ENCODE measurements around the gene LAMC3. TPM values are rescaled to one million over a fixed set of nuclear protein-coding genes. Genes with fewer than 3 reads are reported as not detected.

Gene LAMC3
- total RNA-seq, 6 donors from 2014 or later, result 6.7 to 56.0 (median 19.5) TPM

DNA sequence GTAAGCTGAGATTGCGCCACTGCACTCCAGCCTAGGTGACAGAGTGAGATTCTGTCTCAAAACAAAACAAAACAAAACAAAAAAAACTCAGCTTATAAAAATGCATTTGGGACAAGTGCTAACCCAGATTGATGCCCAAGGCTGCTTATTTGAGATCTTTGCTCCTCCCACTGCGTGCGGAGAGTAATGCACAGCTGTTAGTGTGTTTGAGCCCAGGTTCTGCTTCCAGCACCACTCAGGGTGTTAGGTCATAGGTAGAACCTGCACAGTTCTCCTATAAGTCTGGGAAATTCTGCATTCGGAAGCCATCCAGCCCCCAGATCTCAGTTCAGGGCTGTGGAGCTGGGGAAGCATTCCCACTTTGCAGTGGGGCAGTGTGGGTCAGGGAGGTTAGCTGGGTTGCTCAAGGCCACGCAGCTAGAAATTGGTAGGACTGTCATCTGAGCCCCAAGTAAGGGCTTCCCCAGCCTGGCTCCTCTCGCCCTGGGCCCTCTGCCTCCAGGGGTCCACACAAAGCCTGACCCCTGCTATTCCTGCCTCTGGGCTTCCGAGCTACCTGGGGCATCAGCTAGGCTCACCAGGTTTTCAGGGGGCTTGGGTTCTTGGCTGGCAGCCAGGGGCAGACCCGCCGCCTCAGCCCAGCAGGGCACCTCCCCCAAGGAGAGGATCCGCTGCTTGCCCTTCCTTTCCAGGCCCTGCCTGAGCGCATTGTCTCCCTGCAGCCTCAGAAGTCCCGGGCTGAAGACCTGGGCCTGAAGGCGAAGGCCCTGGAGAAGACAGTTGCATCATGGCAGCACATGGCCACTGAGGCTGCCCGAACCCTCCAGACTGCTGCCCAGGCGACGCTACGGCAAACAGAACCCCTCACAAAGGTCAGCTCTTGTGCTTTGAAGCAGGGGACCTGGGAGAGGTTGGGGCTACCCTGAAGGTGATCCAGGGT, 69.7 kb downstream of the LAMC3 start:
- Histone ChIP-seq H3K4me1 (no peaks in the 10 kb centered on the region), H3K27me3 (no peaks in the 10 kb centered on the region), H3K9me3 (no peaks in the 10 kb centered on the region), H3K4me3 (no peak overlapping the region), H3K27ac (no peak overlapping the region), H3K36me3 (no peaks in the 10 kb centered on the region)
- 86 to 87% methylated on average over 12 to 14 of the region's 17 CpGs for WGBS, 2 donors
- DNase-seq (no peak), ATAC-seq (ENCODE audit: low FRiP score in 2 of 2) (no peak)
- no peak for TF ChIP-seq POLR2A (IDR thresholded peaks at IDR 0.05)
- TF ChIP-seq EP300 (IDR thresholded peaks at IDR 0.05), result no peak
- TF ChIP-seq CTCF (IDR thresholded peaks at IDR 0.05), result no peak

DNA sequence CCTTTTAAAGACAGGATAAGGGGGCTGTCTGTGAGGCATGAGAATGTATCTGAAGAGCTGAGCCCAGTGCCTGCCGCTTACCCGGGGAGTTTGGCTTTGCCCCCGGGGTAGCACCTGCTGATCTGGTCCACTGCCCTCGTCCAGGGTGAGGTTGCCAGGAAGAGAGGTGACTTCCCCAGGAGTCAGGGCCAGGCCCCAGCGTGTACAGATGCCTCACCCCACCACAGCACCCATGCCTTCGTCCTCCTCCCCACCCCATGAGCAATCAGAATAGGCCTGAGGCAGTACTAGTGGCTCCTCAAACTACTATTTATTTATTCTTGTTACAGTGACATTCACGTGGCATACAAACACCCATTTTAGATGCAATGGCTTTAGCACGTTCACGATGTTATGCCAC, 71.6 kb downstream of the LAMC3 start:
- no peak for DNase-seq
- H3K4me3 ChIP-seq, result no peak overlapping the region
- ATAC-seq (ENCODE audit: low FRiP score in 2 of 2), result no peak
- TF ChIP-seq CTCF (IDR thresholded peaks at IDR 0.05) (no peak), POLR2AphosphoS5 (IDR thresholded peaks at IDR 0.05) (no peak), EP300 (IDR thresholded peaks at IDR 0.05) (no peak), POLR2A (IDR thresholded peaks at IDR 0.05) (no peak)
- WGBS, 2 donors, result 79 to 82% methylated on average over 4 to 9 of the region's 9 CpGs
- H3K9me3 ChIP-seq, result no peaks in the 10 kb centered on the region
- H3K27ac ChIP-seq, result no peak overlapping the region
- no peaks in the 10 kb centered on the region for H3K36me3 ChIP-seq
- H3K4me1 ChIP-seq, result no peaks in the 10 kb centered on the region
- no peaks in the 10 kb centered on the region for H3K27me3 ChIP-seq

DNA sequence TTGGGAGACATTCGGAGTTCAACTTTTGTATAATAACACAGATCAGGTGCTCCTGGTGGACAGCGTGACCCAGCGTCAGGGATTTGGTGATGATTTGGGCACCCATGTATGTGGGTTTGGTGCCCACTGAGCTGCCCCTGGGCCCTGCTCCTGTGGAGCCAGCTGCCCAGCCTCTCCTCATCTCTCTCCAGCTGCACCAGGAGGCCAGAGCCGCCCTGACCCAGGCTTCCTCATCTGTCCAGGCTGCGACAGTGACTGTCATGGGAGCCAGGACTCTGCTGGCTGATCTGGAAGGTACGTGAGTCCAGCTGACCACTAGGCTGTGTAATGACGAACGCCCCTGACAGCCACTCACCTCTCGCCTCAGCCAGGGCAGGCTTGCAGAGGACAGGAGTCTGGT, 72.9 kb downstream of the LAMC3 start:
- Histone ChIP-seq H3K4me3 (no peak overlapping the region), H3K9me3 (no peaks in the 10 kb centered on the region), H3K27me3 (no peaks in the 10 kb centered on the region), H3K4me1 (no peaks in the 10 kb centered on the region), H3K27ac (no peak overlapping the region), H3K36me3 (no peaks in the 10 kb centered on the region)
- DNase-seq, result no peak
- ATAC-seq (ENCODE audit: low FRiP score in 2 of 2), result no peak
- WGBS, 2 donors, result 89 to 92% methylated on average over 8 to 9 of the region's 9 CpGs
- TF ChIP-seq POLR2A (IDR thresholded peaks at IDR 0.05), result no peak
- TF ChIP-seq POLR2AphosphoS5 (IDR thresholded peaks at IDR 0.05), result no peak
- TF ChIP-seq EP300 (IDR thresholded peaks at IDR 0.05), result no peak
- no peak for TF ChIP-seq CTCF (IDR thresholded peaks at IDR 0.05)

- no peak for TF ChIP-seq POLR2AphosphoS5 (IDR thresholded peaks at IDR 0.05)
- no peak for TF ChIP-seq CTCF (IDR thresholded peaks at IDR 0.05)
- TF ChIP-seq EP300 (IDR thresholded peaks at IDR 0.05), result no peak
- no peak for TF ChIP-seq POLR2A (IDR thresholded peaks at IDR 0.05)
- WGBS, 2 donors, result 53 to 75% methylated on average over 8 to 11 of the region's 11 CpGs
- no peaks in the 10 kb centered on the region for H3K36me3 ChIP-seq
- H3K27ac ChIP-seq, result no peak overlapping the region
- H3K4me1 ChIP-seq, result no peaks in the 10 kb centered on the region
- H3K27me3 ChIP-seq, result no peaks in the 10 kb centered on the region
- no peak overlapping the region for H3K4me3 ChIP-seq
- ATAC-seq (ENCODE audit: low FRiP score in 2 of 2) (no peak), DNase-seq (no peak)
- no peaks in the 10 kb centered on the region for H3K9me3 ChIP-seq
These were observed 74.0 kb downstream of the LAMC3 start for GRCh38 chr9:131082774-131083512.

All from upper lobe of left lung (tissue), 6 donors.